ENCODE measurements around the gene ACP5. TPM values are rescaled to one million over a fixed set of nuclear protein-coding genes. Genes with fewer than 3 reads are reported as not detected.

The ACP5 gene
- total and polyA plus RNA-seq, 2 of the 8 experiments (the other 6 are each of a cell fraction or from before 2014, with no cell fraction given): 9.0 to 14.3 TPM

- TF ChIP-seq CREB1 (IDR thresholded peaks at IDR 0.05): no peak
Observed at GRCh38 chr19:11547929-11548700, 29.3 kb downstream of the ACP5 start (continued).

Measured in H1 (cell line).